Right cardiac atrium (tissue), 5 donors: ENCODE measurements around the gene CYP20A1. TPM values are rescaled to one million over a fixed set of nuclear protein-coding genes. Genes with fewer than 3 reads are reported as not detected.
"Not testable (repeated sequence)": the region's sequence is repeated elsewhere in the genome, so short reads cannot be mapped to it uniquely, and the experiment has no call there.

Source experiments
- ATAC-seq, 2 donors: fragments of 200-7000 bp; cut with Tn5 transposase; one replicate each; pipeline versions ENCODE4 v1.8.0 to v1.9.1; 2020; ENCODE audit warnings: moderate library complexity in 2 of 2, mild to moderate bottlenecking in 1 of 2
- DNase-seq, 3 donors: peaks; one replicate each; pipeline ENCODE4 v3.0.0-alpha.2; 2020
- H3K27ac ChIP-seq: one replicate; pipeline ENCODE4 v1.5.1; 2013; ENCODE audit warnings: mild to moderate bottlenecking, low read length, control low read depth, moderate library complexity
- H3K27me3 ChIP-seq: one replicate; pipeline ENCODE4 v1.6.1; 2013; ENCODE audit not compliant: control insufficient read depth, insufficient read depth
- H3K4me1 ChIP-seq: one replicate; pipeline ENCODE4 v1.6.1; 2013; ENCODE audit warnings: low read length; ENCODE audit not compliant: control insufficient read depth, insufficient read depth
- H3K4me3 ChIP-seq: one replicate; pipeline ENCODE4 v1.5.1; 2013; ENCODE audit warnings: low read length, control low read depth
- H3K9me3 ChIP-seq: one replicate; pipeline ENCODE4 v1.6.1; 2013; ENCODE audit warnings: low read length; ENCODE audit not compliant: control insufficient read depth
- WGBS: extraction: QIAGEN DNeasy Blood & Tissue Kit; methylation state at CpG from one replicate; pipeline ENCODE4 v1.1.7; 2013; 5-methylcytosine and 5-hydroxymethylcytosine counted together
- intact Hi-C, 4 donors: fragments of 100-400 bp; cut with DNase I; formaldehyde crosslinking; loops; one replicate each; pipeline versions ENCODE4 v1.11.0 to v1.14.0; 2022 to 2023
- polyA plus RNA-seq: library from polyadenylated mRNA; stranded (reverse); fragments of 200-250 nt; gene quantifications from one replicate; pipeline ENCODE4 v1.2.3, GENCODE V29; 2013
- total RNA-seq, 4 donors: library from RNA; stranded (reverse); fragmentation: NEBNext Ultra II Directional; extraction: Animal tissue kit (Norgen Biotek cat#: 25700); gene quantifications; one replicate each; pipeline ENCODE4 v1.2.1, GENCODE V29; 2021
- donor health status: healthy with polysubstance abuse.
- donor health status: DM: no; HTN: yes; CAD: no.
- donor health status: DM: no; HTN: no; CAD: no.
- donor health status: DM: no; HTN: yes; CAD: no; lungs with severe emphysema.
- donor health status: DM: yes; HTN: yes; CAD: no.

The CYP20A1 gene
- total and polyA plus RNA-seq, 5 donors: 9.8 to 18.6 (median 14.0) TPM

- H3K9me3 ChIP-seq: no peaks in the 10 kb centered on the region
- H3K27me3 ChIP-seq: no peaks in the 10 kb centered on the region
- no peak overlapping the region for H3K27ac ChIP-seq
- DNase-seq: no peak
- ATAC-seq: no peak
- H3K4me1 ChIP-seq: no peaks in the 10 kb centered on the region
- H3K4me3 ChIP-seq: peak overlapping the region; percentile 28
- intact Hi-C loops: no loop called here
These were observed 91.6 kb downstream of the CYP20A1 start for GRCh38 chr2:203330434-203330833.

GRCh38 chr2:203338322-203338721, 99.5 kb downstream of the CYP20A1 start:
- Histone ChIP-seq H3K27me3 (no peaks in the 10 kb centered on the region), H3K4me1 (peaks cover 7% of the 10 kb centered on the region), H3K27ac (peak overlapping the region; percentile 45), H3K9me3 (no peaks in the 10 kb centered on the region), H3K4me3 (no peak overlapping the region)
- peak; percentile 45 to 59 for ATAC-seq
- intact Hi-C loops: no loop called here
- peak in 1 of 3 donors; percentile 51 for DNase-seq
- WGBS: 69% methylated on average over 4 of the region's 4 CpGs

- Histone ChIP-seq H3K27ac (no peak overlapping the region), H3K9me3 (no peaks in the 10 kb centered on the region), H3K27me3 (no peaks in the 10 kb centered on the region), H3K4me1 (peaks cover 7% of the 10 kb centered on the region), H3K4me3 (no peak overlapping the region)
- intact Hi-C loops: no loop called here
- ATAC-seq: peak; percentile 29 to 51
- DNase-seq: no peak
- 86% methylated on average over 6 of the region's 6 CpGs for WGBS
These were observed 102.1 kb downstream of the CYP20A1 start for GRCh38 chr2:203340791-203341487.

- intact Hi-C loops: no loop called here
- WGBS: 73% methylated on average over 2 of the region's 2 CpGs
These were observed 103.0 kb downstream of the CYP20A1 start for GRCh38 chr2:203341741-203342310.

GRCh38 chr2:203342374-203342773, 103.6 kb downstream of the CYP20A1 start:
- H3K4me3 ChIP-seq, H3K4me1 ChIP-seq, intact Hi-C loops, H3K27me3 ChIP-seq, H3K27ac ChIP-seq, ATAC-seq, H3K9me3 ChIP-seq: not testable (repeated sequence)
- DNase-seq: peak in 1 of 3 donors; percentile 45
- WGBS: 97% methylated on average over 4 of the region's 4 CpGs

More at GRCh38 chr2:203341741-203342310, 103.0 kb downstream of the CYP20A1 start:
- Histone ChIP-seq H3K27me3 (no peaks in the 10 kb centered on the region), H3K27ac (no peak overlapping the region), H3K4me3 (no peak overlapping the region), H3K9me3 (no peaks in the 10 kb centered on the region), H3K4me1 (peaks cover 5% of the 10 kb centered on the region)
- DNase-seq (no peak), ATAC-seq (no peak)

GRCh38 chr2:203344667-203345066, 105.8 kb downstream of the CYP20A1 start:
- intact Hi-C loops: no loop called here
- ATAC-seq (no peak), DNase-seq (no peak)
- Histone ChIP-seq H3K4me1 (peaks cover 5% of the 10 kb centered on the region), H3K9me3 (no peaks in the 10 kb centered on the region), H3K4me3 (no peak overlapping the region), H3K27ac (no peak overlapping the region), H3K27me3 (no peaks in the 10 kb centered on the region)
- 98% methylated on average over 12 of the region's 12 CpGs for WGBS

DNA sequence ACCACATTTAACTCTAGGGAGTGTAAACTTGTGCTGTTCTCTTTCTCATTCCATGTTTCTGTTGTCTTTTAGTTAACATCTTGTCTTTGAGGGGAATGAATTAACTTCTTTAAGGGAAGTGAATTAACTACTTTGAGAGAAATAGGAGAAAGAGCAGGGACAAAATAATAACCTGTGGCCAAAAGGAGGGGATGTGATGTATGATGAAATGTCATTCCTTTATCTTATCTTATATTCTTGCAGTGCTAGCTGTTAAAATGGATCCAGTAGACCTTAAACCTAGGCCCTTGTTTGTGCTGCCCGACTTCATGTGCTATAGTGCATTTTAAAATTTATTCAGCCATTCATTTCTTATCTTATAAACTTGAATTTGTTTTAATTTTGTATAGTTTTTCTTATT, 107.8 kb downstream of the CYP20A1 start:
- ATAC-seq (no peak), DNase-seq (no peak)
- WGBS: 55% methylated on average over 1 of the region's 1 CpG
- Histone ChIP-seq H3K4me1 (no peaks in the 10 kb centered on the region), H3K4me3 (no peak overlapping the region), H3K9me3 (no peaks in the 10 kb centered on the region), H3K27me3 (no peaks in the 10 kb centered on the region), H3K27ac (no peak overlapping the region)
- intact Hi-C loops: no loop called here

DNA sequence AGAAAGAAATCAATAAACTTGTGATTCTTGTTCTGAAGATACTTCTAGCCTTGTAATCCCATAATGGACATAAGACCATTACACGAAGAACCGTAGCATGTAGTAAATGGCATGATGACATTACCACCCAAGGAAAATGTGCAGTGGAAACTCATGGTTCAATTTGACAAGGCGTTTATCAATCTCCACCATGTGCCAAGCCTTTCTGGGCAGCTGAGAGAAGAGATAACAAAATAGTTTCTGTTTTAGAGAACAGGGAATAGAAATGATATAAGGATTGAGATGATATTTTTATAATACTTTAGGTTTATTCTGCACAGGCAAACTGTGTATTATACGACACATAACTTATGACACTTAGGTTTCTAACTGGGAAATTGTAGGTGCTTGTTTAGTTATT, 108.6 kb downstream of the CYP20A1 start:
- intact Hi-C loops: no loop called here
- no peak for ATAC-seq
- no peak for DNase-seq

DNA sequence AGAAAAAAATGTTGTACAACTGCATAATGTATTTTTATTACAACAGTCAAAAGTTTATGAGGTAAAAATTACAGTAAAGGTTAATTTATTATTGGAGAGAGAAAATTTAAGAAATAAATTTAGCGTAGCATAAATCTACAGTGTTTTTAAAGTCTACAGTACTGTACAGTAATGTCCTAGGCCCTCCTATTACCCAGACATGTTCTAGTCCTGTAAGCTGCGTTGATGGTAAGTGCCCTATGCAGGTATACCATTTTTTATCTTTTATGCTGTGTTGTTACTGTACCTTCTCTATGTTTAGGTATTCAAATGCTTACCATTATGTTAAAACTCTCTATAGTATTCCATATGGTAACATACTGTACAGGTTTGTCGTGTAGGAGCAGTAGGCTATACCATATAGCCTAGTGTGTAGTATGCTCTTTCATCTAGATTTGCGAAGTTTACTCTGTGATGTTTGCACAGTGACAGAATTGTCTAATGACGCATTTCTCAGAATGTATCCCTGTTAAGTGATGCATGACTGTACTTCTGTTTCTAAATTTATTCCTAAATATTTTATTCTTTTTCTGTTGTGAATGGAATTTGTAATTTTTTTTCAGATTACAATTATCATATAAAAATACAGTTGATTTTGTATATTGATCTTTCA, 113.9 kb downstream of the CYP20A1 start:
- Histone ChIP-seq H3K27ac (no peak overlapping the region), H3K4me3 (no peak overlapping the region), H3K27me3 (no peaks in the 10 kb centered on the region), H3K4me1 (no peaks in the 10 kb centered on the region), H3K9me3 (no peaks in the 10 kb centered on the region)
- ATAC-seq: peak in 1 of 2 donors; percentile 21
- intact Hi-C loops: no loop called here
- 88% methylated on average over 5 of the region's 5 CpGs for WGBS
- DNase-seq: no peak

More for the DNA sequence above, 108.6 kb downstream of the CYP20A1 start:
- WGBS: 60% methylated on average over 4 of the region's 4 CpGs
- H3K9me3 ChIP-seq: no peaks in the 10 kb centered on the region
- H3K4me1 ChIP-seq: no peaks in the 10 kb centered on the region
- no peak overlapping the region for H3K27ac ChIP-seq
- H3K27me3 ChIP-seq: no peaks in the 10 kb centered on the region
- H3K4me3 ChIP-seq: no peak overlapping the region

- Histone ChIP-seq H3K27ac (no peak overlapping the region), H3K4me1 (no peaks in the 10 kb centered on the region), H3K27me3 (no peaks in the 10 kb centered on the region), H3K9me3 (no peaks in the 10 kb centered on the region), H3K4me3 (no peak overlapping the region)
- ATAC-seq (no peak), DNase-seq (no peak)
- 58% methylated on average over 3 of the region's 3 CpGs for WGBS
- intact Hi-C loops: no loop called here
These were observed 116.1 kb downstream of the CYP20A1 start for GRCh38 chr2:203354966-203355365.
